Ovary (tissue), 3 donors: ENCODE results near the gene COL25A1.

Experiments used
- POLR2A ChIP-seq: fragments of 450-650 bp; IDR thresholded peaks from one replicate; pipeline ENCODE4 v1.6.1; 2017; ENCODE audit warnings: antibody characterized with exemption, mild to moderate bottlenecking, moderate library complexity
- TF ChIP-seq, protein P1 (sequence below), 3 donors: fragments of 450-650 bp in 2 of 3; fragments of 200-600 bp in 1 of 3; IDR thresholded peaks; one replicate each; pipeline versions ENCODE4 v1.5.1 to v1.8.0; 2016 to 2022; ENCODE audit warnings: antibody characterized with exemption in 3 of 3, mild to moderate bottlenecking in 1 of 3
- donor health status: DM: no; HTN: no; CAD: no.

DNA sequence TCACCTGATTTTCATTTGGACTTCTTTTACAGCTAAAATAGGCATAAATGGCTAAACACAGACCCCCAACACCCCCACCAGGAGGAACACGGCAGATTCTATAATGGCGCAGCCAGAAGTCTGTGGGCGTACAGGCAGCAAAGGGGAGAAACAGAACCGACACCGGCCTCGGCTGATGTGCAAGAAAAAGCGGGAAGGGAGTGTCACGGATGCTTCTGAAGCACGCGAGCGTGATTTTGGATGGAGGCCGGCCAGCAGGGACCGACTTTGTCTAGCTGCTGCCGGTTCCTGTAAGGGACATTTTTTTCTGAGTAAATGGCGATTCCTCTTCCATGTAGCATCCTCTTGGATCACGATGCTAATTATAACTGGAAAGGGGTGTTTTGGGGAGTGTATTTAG, 514.7 kb downstream of the COL25A1 start:
- no peak for TF ChIP-seq POLR2A
- TF ChIP-seq, protein P1, sequence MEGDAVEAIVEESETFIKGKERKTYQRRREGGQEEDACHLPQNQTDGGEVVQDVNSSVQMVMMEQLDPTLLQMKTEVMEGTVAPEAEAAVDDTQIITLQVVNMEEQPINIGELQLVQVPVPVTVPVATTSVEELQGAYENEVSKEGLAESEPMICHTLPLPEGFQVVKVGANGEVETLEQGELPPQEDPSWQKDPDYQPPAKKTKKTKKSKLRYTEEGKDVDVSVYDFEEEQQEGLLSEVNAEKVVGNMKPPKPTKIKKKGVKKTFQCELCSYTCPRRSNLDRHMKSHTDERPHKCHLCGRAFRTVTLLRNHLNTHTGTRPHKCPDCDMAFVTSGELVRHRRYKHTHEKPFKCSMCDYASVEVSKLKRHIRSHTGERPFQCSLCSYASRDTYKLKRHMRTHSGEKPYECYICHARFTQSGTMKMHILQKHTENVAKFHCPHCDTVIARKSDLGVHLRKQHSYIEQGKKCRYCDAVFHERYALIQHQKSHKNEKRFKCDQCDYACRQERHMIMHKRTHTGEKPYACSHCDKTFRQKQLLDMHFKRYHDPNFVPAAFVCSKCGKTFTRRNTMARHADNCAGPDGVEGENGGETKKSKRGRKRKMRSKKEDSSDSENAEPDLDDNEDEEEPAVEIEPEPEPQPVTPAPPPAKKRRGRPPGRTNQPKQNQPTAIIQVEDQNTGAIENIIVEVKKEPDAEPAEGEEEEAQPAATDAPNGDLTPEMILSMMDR (IDR thresholded peaks at IDR 0.05) = no peak
